Measurements from ENCODE around the gene PALLD.

Gene PALLD

DNA sequence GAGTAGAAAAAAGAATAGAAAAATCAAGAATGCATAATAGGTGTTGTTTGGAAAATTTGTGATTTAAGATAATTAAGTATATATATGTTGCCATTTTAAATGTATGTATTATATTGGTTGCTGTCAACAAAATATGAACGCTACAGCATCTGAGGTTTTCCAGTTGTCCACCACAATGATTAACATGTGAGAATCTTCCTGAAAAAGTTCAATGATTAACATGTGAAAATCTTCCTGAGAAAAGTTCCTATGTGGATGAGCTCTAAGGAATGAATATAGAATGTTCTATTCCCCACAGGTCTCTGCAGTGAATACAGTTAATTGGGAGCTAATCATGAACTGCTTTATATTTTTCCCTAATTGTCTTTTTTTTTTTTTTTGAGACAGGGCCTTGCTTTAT is 298.5 kb downstream of the PALLD start:
- Histone ChIP-seq H3K4me1 (ENCODE audit: insufficient read depth, low read length, severe bottlenecking) (no peaks in the 10 kb centered on the region), H2AFZ (ENCODE audit: low read length) (no peak overlapping the region), H3K4me2 (ENCODE audit: low read length) (no peak overlapping the region), H3K27ac (ENCODE audit: low read depth, low read length, poor library complexity, severe bottlenecking) (no peak overlapping the region), H3F3A (ENCODE audit: insufficient read depth, low read length) (no peaks in the 10 kb centered on the region), H3K9me3 (ENCODE audit: low read length) (no peaks in the 10 kb centered on the region), H3K36me3 (ENCODE audit: insufficient read depth, low read length) (no peaks in the 10 kb centered on the region), H3K27me3 (ENCODE audit: insufficient read depth, low read length) (no peaks in the 10 kb centered on the region), H3K9me2 (ENCODE audit: low read depth, low read length) (no peaks in the 10 kb centered on the region), H3K79me2 (ENCODE audit: insufficient read depth, low read length) (no peaks in the 10 kb centered on the region), H3K9ac (ENCODE audit: low read length) (no peak overlapping the region), H4K20me1 (ENCODE audit: insufficient read depth, low read length) (no peaks in the 10 kb centered on the region), H3K4me3 (ENCODE audit: low read depth, low read length, poor library complexity, severe bottlenecking) (no peak overlapping the region)
- TF ChIP-seq EZH2 (IDR thresholded peaks at IDR 0.05; ENCODE audit: borderline replicate concordance, low read length): no peak
- TF ChIP-seq, protein P1, sequence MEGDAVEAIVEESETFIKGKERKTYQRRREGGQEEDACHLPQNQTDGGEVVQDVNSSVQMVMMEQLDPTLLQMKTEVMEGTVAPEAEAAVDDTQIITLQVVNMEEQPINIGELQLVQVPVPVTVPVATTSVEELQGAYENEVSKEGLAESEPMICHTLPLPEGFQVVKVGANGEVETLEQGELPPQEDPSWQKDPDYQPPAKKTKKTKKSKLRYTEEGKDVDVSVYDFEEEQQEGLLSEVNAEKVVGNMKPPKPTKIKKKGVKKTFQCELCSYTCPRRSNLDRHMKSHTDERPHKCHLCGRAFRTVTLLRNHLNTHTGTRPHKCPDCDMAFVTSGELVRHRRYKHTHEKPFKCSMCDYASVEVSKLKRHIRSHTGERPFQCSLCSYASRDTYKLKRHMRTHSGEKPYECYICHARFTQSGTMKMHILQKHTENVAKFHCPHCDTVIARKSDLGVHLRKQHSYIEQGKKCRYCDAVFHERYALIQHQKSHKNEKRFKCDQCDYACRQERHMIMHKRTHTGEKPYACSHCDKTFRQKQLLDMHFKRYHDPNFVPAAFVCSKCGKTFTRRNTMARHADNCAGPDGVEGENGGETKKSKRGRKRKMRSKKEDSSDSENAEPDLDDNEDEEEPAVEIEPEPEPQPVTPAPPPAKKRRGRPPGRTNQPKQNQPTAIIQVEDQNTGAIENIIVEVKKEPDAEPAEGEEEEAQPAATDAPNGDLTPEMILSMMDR (IDR thresholded peaks at IDR 0.05; ENCODE audit: low read length): no peak

DNA sequence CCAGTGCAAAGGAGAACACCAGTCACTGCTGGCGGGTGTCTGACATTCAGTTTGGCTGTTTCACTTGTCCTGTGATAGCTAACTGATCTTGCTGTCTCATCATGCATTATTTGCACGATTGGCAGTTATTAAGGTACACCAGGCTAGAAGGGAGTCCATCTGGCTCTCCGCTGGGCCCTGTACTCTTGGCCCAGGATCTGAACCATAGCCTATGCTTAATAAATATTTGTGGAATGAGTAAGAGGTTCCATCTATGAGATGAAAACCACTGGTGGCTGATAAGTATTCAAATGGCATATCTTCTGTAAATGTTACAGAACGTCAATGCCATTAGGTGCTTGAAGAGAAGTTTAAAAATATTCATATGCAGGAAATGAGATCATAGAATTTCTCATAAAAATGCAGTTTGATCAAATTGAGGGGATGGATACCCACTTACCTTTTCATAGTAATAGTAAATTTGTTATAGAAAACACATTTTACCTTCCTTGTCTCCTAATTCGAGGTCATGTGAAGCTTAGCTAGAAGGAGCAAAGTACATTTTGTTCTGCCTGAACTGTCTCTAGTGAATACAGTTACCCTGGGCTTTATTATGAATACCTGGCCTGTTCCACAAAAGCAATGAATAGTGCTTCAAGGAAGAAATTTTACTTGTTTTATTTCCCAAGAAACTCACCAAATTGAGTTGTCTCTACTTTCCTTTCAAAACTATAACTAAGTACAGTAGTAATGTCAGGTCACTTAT is 299.7 kb downstream of the PALLD start:
- Histone ChIP-seq H3K9me3 (ENCODE audit: low read length) (no peaks in the 10 kb centered on the region), H3K4me2 (ENCODE audit: low read length) (no peak overlapping the region), H3K79me2 (ENCODE audit: insufficient read depth, low read length) (no peaks in the 10 kb centered on the region), H3K4me1 (ENCODE audit: insufficient read depth, low read length, severe bottlenecking) (no peaks in the 10 kb centered on the region), H3K27me3 (ENCODE audit: insufficient read depth, low read length) (no peaks in the 10 kb centered on the region), H4K20me1 (ENCODE audit: insufficient read depth, low read length) (no peaks in the 10 kb centered on the region), H3K9me2 (ENCODE audit: low read depth, low read length) (no peaks in the 10 kb centered on the region), H3K4me3 (ENCODE audit: low read depth, low read length, poor library complexity, severe bottlenecking) (no peak overlapping the region), H3K27ac (ENCODE audit: low read depth, low read length, poor library complexity, severe bottlenecking) (no peak overlapping the region), H3F3A (ENCODE audit: insufficient read depth, low read length) (no peaks in the 10 kb centered on the region), H2AFZ (ENCODE audit: low read length) (no peak overlapping the region), H3K9ac (ENCODE audit: low read length) (no peak overlapping the region), H3K36me3 (ENCODE audit: insufficient read depth, low read length) (no peaks in the 10 kb centered on the region)
- TF ChIP-seq, protein P1 (IDR thresholded peaks at IDR 0.05; ENCODE audit: low read length): no peak
- no peak for TF ChIP-seq EZH2 (IDR thresholded peaks at IDR 0.05; ENCODE audit: borderline replicate concordance, low read length)

DNA sequence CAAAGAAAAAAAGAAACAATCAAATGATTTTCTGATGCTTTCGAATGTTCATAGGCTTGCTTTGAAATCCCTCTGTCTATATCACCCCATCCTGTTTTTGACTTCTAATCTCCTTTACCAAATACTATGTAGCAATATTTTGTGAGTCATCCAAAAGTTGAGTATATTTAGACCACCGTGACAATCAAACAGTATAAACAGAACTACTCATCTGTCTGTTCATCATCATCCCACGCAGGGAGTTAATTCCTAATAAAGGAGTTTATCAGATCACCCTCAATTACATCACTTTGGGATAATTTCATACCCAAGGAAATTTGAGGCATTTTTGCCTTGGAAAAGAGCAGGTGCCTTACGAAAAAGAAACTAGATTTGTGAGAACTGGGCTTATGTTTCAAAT is 300.3 kb downstream of the PALLD start:
- H3K9me2 ChIP-seq (ENCODE audit: low read depth, low read length): no peaks in the 10 kb centered on the region
- TF ChIP-seq, protein P1 (IDR thresholded peaks at IDR 0.05; ENCODE audit: low read length): no peak
- H4K20me1 ChIP-seq (ENCODE audit: insufficient read depth, low read length): no peaks in the 10 kb centered on the region
- no peaks in the 10 kb centered on the region for H3K79me2 ChIP-seq (ENCODE audit: insufficient read depth, low read length)
- no peak overlapping the region for H3K9ac ChIP-seq (ENCODE audit: low read length)
- no peaks in the 10 kb centered on the region for H3F3A ChIP-seq (ENCODE audit: insufficient read depth, low read length)
- no peaks in the 10 kb centered on the region for H3K4me1 ChIP-seq (ENCODE audit: insufficient read depth, low read length, severe bottlenecking)
- no peak overlapping the region for H3K4me2 ChIP-seq (ENCODE audit: low read length)
- no peaks in the 10 kb centered on the region for H3K27me3 ChIP-seq (ENCODE audit: insufficient read depth, low read length)
- no peaks in the 10 kb centered on the region for H3K9me3 ChIP-seq (ENCODE audit: low read length)
- no peak overlapping the region for H3K27ac ChIP-seq (ENCODE audit: low read depth, low read length, poor library complexity, severe bottlenecking)
- H3K36me3 ChIP-seq (ENCODE audit: insufficient read depth, low read length): no peaks in the 10 kb centered on the region
- no peak overlapping the region for H3K4me3 ChIP-seq (ENCODE audit: low read depth, low read length, poor library complexity, severe bottlenecking)
- H2AFZ ChIP-seq (ENCODE audit: low read length): no peak overlapping the region
